OCI-LY7 (cell line): Measurements from ENCODE around the gene SEZ6.

Experiments
- CTCF ChIP-seq: fragments of 200-600 bp; sonication (generic); conservative IDR thresholded peaks from 2 replicates; pipeline ENCODE4 v1.5.1; 2014; ENCODE audit warnings: mild to moderate bottlenecking, antibody characterized with exemption, low read length, moderate library complexity, mixed read lengths
- EZH2phosphoT487 ChIP-seq: fragments of 200-600 bp; sonication (generic); IDR thresholded peaks from 2 replicates; pipeline ENCODE4 v1.6.1; 2018; ENCODE audit warnings: low read depth, borderline replicate concordance, mild to moderate bottlenecking, mixed run types, antibody characterized with exemption, low read length, moderate library complexity, mixed read lengths

GRCh38 chr17:28926366-28926765, 79.5 kb downstream of the SEZ6 start:
- TF ChIP-seq CTCF (no peak), EZH2phosphoT487 (no peak)
